ENCODE results near the gene SHISAL2A. TPM values are rescaled to one million over a fixed set of nuclear protein-coding genes. Genes with fewer than 3 reads are reported as not detected.

SHISAL2A gene
- total RNA-seq, 2 donors from 2014 or later = 2.8 to 5.3 TPM

GRCh38 chr1:52657702-52658101, 24.7 kb downstream of the SHISAL2A start:
- Mint-ChIP-seq H3K4me3 (no peak overlapping the region), H3K4me1 (ENCODE audit: low read depth in 2 of 2) (peaks cover 0 to 8% of the 10 kb centered on the region in 2 donors), H3K9me3 (no peaks in the 10 kb centered on the region), H3K36me3 (no peaks in the 10 kb centered on the region), H3K27ac (no peak overlapping the region), H3K27me3 (no peaks in the 10 kb centered on the region)
- DNase-seq (ENCODE audit: low spot score) = no peak
- ATAC-seq = no peak

GRCh38 chr1:52658795-52659194, 25.8 kb downstream of the SHISAL2A start:
- ATAC-seq = peak; percentile 51 to 53
- no peaks in the 10 kb centered on the region for H3K9me3 Mint-ChIP-seq
- no peaks in the 10 kb centered on the region for H3K27me3 Mint-ChIP-seq
- peak overlapping the region in 1 of 2 donors; percentile 50 for H3K27ac Mint-ChIP-seq
- H3K4me3 Mint-ChIP-seq = no peak overlapping the region
- H3K36me3 Mint-ChIP-seq = no peaks in the 10 kb centered on the region
- no peak for DNase-seq (ENCODE audit: low spot score)
- H3K4me1 Mint-ChIP-seq (ENCODE audit: low read depth in 2 of 2) = peaks cover 0 to 5% of the 10 kb centered on the region in 2 donors

DNA sequence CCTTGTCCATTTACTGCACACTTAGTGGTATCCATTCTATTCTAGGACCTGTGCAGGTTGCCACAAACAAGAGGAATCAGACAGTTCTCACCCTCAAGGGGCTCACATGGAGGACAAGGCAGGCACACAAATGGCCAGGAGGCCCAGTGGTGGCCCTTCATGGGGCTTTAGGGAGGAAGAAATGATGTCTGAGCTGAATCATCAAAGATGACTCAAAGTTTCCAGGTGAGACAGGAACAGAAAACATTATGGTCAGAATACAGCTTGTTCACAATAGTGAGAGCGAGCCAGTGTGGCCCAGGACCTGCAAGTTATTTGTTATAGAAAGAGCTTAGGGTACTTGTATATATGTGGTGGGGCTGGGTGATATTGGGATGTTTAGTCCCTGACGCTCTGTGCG, 26.4 kb downstream of the SHISAL2A start:
- Mint-ChIP-seq H3K4me3 (no peak overlapping the region), H3K9me3 (no peaks in the 10 kb centered on the region), H3K36me3 (no peaks in the 10 kb centered on the region), H3K27me3 (no peaks in the 10 kb centered on the region), H3K27ac (peak overlapping the region in 1 of 2 donors; percentile 50), H3K4me1 (ENCODE audit: low read depth in 2 of 2) (peaks cover 0 to 5% of the 10 kb centered on the region in 2 donors)
- DNase-seq (ENCODE audit: low spot score) (no peak), ATAC-seq (peak; percentile 6 to 31)

- DNase-seq (ENCODE audit: low spot score) = no peak
- Mint-ChIP-seq H3K9me3 (no peaks in the 10 kb centered on the region), H3K36me3 (no peaks in the 10 kb centered on the region), H3K27me3 (no peaks in the 10 kb centered on the region), H3K4me1 (ENCODE audit: low read depth in 2 of 2) (peaks cover 0 to 5% of the 10 kb centered on the region in 2 donors), H3K4me3 (no peak overlapping the region), H3K27ac (peak overlapping the region in 1 of 2 donors; percentile 50)
- ATAC-seq = no peak
These were observed 27.1 kb downstream of the SHISAL2A start for GRCh38 chr1:52659851-52660596.

DNA sequence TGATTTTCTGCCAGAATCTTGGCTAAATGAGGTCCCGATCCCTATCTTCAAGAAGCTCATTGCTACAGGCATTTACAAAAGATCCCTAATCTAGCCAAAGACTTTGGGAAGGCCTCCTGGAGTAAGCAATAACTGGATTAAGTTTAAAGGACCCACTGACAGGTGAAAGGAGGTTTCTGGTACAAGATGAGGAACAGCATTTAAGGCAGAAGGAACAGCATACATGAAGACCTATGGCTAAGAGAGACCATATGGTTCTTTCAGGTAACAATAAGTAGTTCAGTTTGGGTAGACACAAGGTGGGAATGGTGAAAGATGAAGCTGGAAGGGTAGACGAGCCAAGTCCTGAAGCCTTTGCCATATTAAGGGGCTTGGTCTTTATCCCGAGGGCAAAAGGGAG, 27.8 kb downstream of the SHISAL2A start:
- Mint-ChIP-seq H3K36me3 (no peaks in the 10 kb centered on the region), H3K27me3 (no peaks in the 10 kb centered on the region), H3K4me1 (ENCODE audit: low read depth in 2 of 2) (peaks cover 0 to 5% of the 10 kb centered on the region in 2 donors), H3K4me3 (no peak overlapping the region), H3K9me3 (no peaks in the 10 kb centered on the region), H3K27ac (no peak overlapping the region)
- ATAC-seq (no peak), DNase-seq (ENCODE audit: low spot score) (no peak)

DNA sequence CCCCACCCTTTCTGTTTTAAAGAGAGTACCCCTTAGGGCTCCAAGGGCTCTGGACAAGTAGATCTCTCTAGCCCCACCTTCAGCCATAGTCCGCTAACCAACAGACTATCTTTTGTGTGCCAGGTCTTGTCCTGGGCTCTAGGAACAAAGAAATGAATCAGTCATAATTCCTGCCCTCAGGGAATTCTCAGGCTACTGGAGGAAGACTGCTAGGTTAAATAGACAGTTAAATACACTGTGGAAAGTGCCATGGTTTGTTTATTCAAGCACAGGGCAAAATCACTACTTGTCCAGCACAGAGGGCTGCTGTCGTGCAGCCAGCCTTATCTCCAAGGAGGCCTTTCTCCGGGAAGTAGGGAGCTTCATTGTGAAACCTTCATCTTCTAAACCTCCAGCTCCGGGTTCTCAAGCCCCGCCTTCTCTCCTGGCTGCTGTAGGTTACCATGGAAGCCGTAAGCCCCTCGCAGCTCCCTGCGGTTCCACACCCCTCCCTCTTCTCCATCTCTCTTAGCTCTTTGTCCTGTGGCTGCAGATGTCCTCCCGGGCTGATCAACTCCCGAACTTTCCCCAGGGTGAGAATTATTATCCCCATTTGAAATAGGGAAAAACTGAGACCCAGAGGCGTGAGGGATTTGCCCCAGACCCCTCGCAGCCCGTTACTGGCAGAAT, 29.8 kb downstream of the SHISAL2A start:
- Mint-ChIP-seq H3K27ac (no peak overlapping the region), H3K9me3 (no peaks in the 10 kb centered on the region), H3K4me1 (ENCODE audit: low read depth in 2 of 2) (peaks cover 0 to 5% of the 10 kb centered on the region in 2 donors), H3K4me3 (no peak overlapping the region), H3K36me3 (no peaks in the 10 kb centered on the region), H3K27me3 (no peaks in the 10 kb centered on the region)
- ATAC-seq = no peak
- no peak for DNase-seq (ENCODE audit: low spot score)

DNA sequence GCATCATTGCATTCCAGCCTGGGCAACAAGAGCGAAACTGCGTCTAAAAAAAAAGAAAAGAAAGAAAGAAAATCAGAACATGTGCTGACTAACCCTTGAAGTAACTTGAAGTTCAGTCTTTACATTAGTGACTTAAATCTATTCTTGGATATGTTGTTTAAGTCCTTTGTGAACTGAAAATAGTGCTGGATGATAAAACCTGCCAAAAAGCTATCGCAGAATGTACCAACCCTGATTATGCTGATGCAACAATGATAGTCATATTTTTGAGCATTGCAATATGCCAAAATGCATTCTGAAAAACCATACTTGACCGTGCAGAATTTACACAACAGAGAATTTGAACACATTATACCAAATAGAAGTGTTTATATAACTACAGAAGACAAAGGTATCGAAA, 30.7 kb downstream of the SHISAL2A start:
- Mint-ChIP-seq H3K36me3 (no peaks in the 10 kb centered on the region), H3K27ac (no peak overlapping the region), H3K9me3 (no peaks in the 10 kb centered on the region), H3K4me3 (no peak overlapping the region), H3K27me3 (no peaks in the 10 kb centered on the region), H3K4me1 (ENCODE audit: low read depth in 2 of 2) (peaks cover 0 to 5% of the 10 kb centered on the region in 2 donors)
- no peak for ATAC-seq
- no peak for DNase-seq (ENCODE audit: low spot score)

- ATAC-seq (no peak), DNase-seq (ENCODE audit: low spot score) (no peak)
- no peak overlapping the region for H3K27ac Mint-ChIP-seq
- no peaks in the 10 kb centered on the region for H3K4me1 Mint-ChIP-seq (ENCODE audit: low read depth in 2 of 2)
- H3K4me3 Mint-ChIP-seq = no peak overlapping the region
- no peaks in the 10 kb centered on the region for H3K9me3 Mint-ChIP-seq
- H3K36me3 Mint-ChIP-seq = no peaks in the 10 kb centered on the region
- H3K27me3 Mint-ChIP-seq = no peaks in the 10 kb centered on the region
These were observed 32.3 kb downstream of the SHISAL2A start for GRCh38 chr1:52665006-52665941.

- Mint-ChIP-seq H3K9me3 (no peaks in the 10 kb centered on the region), H3K4me1 (ENCODE audit: low read depth in 2 of 2) (no peaks in the 10 kb centered on the region), H3K27ac (peak overlapping the region in 1 of 2 donors; percentile 21), H3K4me3 (no peak overlapping the region), H3K36me3 (no peaks in the 10 kb centered on the region), H3K27me3 (no peaks in the 10 kb centered on the region)
- no peak for ATAC-seq
- no peak for DNase-seq (ENCODE audit: low spot score)
These were observed 34.3 kb downstream of the SHISAL2A start for GRCh38 chr1:52667290-52667689.

- no peaks in the 10 kb centered on the region for H3K36me3 Mint-ChIP-seq
- H3K27ac Mint-ChIP-seq = peak overlapping the region in 1 of 2 donors; percentile 21
- H3K27me3 Mint-ChIP-seq = no peaks in the 10 kb centered on the region
- DNase-seq (ENCODE audit: low spot score) = no peak
- ATAC-seq = no peak
- no peaks in the 10 kb centered on the region for H3K4me1 Mint-ChIP-seq (ENCODE audit: low read depth in 2 of 2)
- no peak overlapping the region for H3K4me3 Mint-ChIP-seq
- no peaks in the 10 kb centered on the region for H3K9me3 Mint-ChIP-seq
These were observed 35.0 kb downstream of the SHISAL2A start for GRCh38 chr1:52667984-52668383.

DNA sequence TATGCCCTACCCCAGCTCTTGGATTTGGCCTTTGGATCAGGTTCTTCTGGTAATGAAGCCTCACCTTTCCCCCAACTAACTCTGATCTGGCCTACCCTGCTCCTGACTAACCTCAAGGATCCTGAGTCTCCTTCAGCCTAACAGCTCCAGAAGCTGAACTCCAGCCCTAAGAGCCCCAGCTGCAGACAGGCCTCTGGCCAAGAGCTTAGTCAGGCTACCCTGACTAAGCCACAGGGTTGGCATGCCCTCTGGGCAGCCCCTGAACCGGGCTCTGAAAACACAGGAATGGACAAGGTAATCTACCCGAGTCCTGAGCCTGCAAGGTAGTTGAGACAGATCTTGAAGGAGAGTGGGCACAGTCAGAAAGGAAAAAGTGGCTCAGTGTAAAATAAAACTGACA, 35.7 kb downstream of the SHISAL2A start:
- H3K27me3 Mint-ChIP-seq = no peaks in the 10 kb centered on the region
- no peaks in the 10 kb centered on the region for H3K9me3 Mint-ChIP-seq
- H3K36me3 Mint-ChIP-seq = no peaks in the 10 kb centered on the region
- DNase-seq (ENCODE audit: low spot score) (no peak), ATAC-seq (no peak)
- no peak overlapping the region for H3K27ac Mint-ChIP-seq
- no peak overlapping the region for H3K4me3 Mint-ChIP-seq
- H3K4me1 Mint-ChIP-seq (ENCODE audit: low read depth in 2 of 2) = no peaks in the 10 kb centered on the region

GRCh38 chr1:52669696-52670095, 36.7 kb downstream of the SHISAL2A start:
- H3K27me3 Mint-ChIP-seq = no peaks in the 10 kb centered on the region
- no peaks in the 10 kb centered on the region for H3K36me3 Mint-ChIP-seq
- DNase-seq (ENCODE audit: low spot score) (no peak), ATAC-seq (no peak)
- no peaks in the 10 kb centered on the region for H3K9me3 Mint-ChIP-seq
- H3K4me1 Mint-ChIP-seq (ENCODE audit: low read depth in 2 of 2) = peaks cover 0 to under 1% of the 10 kb centered on the region in 2 donors
- no peak overlapping the region for H3K27ac Mint-ChIP-seq
- H3K4me3 Mint-ChIP-seq = no peak overlapping the region

GRCh38 chr1:52670604-52671003, 37.6 kb downstream of the SHISAL2A start:
- Mint-ChIP-seq H3K27ac (no peak overlapping the region), H3K27me3 (no peaks in the 10 kb centered on the region), H3K4me3 (no peak overlapping the region), H3K9me3 (no peaks in the 10 kb centered on the region), H3K36me3 (no peaks in the 10 kb centered on the region), H3K4me1 (ENCODE audit: low read depth in 2 of 2) (peaks cover 0 to 5% of the 10 kb centered on the region in 2 donors)
- DNase-seq (ENCODE audit: low spot score) (no peak), ATAC-seq (no peak)

Data from natural killer cell treated with Interleukin-12 subunit alpha and Interleukin-12 subunit beta and Interleukin-15 and Interleukin-18, amount 100 ng/mL, for 72 hours (primary cell).